HG03469 (cell line): ENCODE results near the gene RIPK4.

Source experiments
- ATAC-seq: cut with Tn5 transposase; IDR thresholded peaks from one replicate; pipeline ENCODE4 v1.9.1; 2021; ENCODE audit warnings: mild to moderate bottlenecking, moderate library complexity, moderate number of reproducible peaks; ENCODE audit not compliant: unreplicated experiment

Gene RIPK4

GRCh38 chr21:41766883-41767605 lies at the start of gene RIPK4:
Gene RIPK4 (minus strand): TSS chr21:41767052. CDS start chr21:41767041, 11 bp downstream.
- no peak for ATAC-seq

- ATAC-seq, result no peak
These were observed 49.1 kb upstream of the RIPK4 start for GRCh38 chr21:41815652-41816582.

- no peak for ATAC-seq
These were observed 46.4 kb upstream of the RIPK4 start for GRCh38 chr21:41813226-41813625.

GRCh38 chr21:41812679-41813078 lies 45.8 kb upstream of the RIPK4 start:
- no peak for ATAC-seq

- ATAC-seq, result no peak
These were observed 43.7 kb upstream of the RIPK4 start for GRCh38 chr21:41810597-41810932.

- ATAC-seq, result no peak
These were observed 43.2 kb upstream of the RIPK4 start for GRCh38 chr21:41809891-41810596.

GRCh38 chr21:41808846-41809245 lies 42.0 kb upstream of the RIPK4 start:
- no peak for ATAC-seq

GRCh38 chr21:41808094-41808493 lies 41.2 kb upstream of the RIPK4 start:
- ATAC-seq, result no peak

GRCh38 chr21:41806773-41807172 lies 39.9 kb upstream of the RIPK4 start:
- no peak for ATAC-seq

GRCh38 chr21:41805643-41806042 lies 38.8 kb upstream of the RIPK4 start:
- no peak for ATAC-seq

GRCh38 chr21:41805038-41805437 lies 38.2 kb upstream of the RIPK4 start:
- no peak for ATAC-seq

- no peak for ATAC-seq
These were observed 37.5 kb upstream of the RIPK4 start for GRCh38 chr21:41804381-41804780.

- no peak for ATAC-seq
These were observed 36.5 kb upstream of the RIPK4 start for GRCh38 chr21:41803316-41803715.

- no peak for ATAC-seq
These were observed 35.8 kb upstream of the RIPK4 start for GRCh38 chr21:41802684-41803083.

- no peak for ATAC-seq
These were observed 35.3 kb upstream of the RIPK4 start for GRCh38 chr21:41802198-41802584.

GRCh38 chr21:41801321-41802197 lies 34.7 kb upstream of the RIPK4 start:
- ATAC-seq, result no peak

- ATAC-seq, result no peak
These were observed 33.8 kb upstream of the RIPK4 start for GRCh38 chr21:41800425-41801320.

GRCh38 chr21:41799763-41800162 lies 32.9 kb upstream of the RIPK4 start:
- ATAC-seq, result no peak

- ATAC-seq, result no peak
These were observed 31.5 kb upstream of the RIPK4 start for GRCh38 chr21:41798326-41798725.
